A673 (cell line): ENCODE measurements around the gene KIRREL3.

Experiments
- EZH2 ChIP-seq: fragments of 200-600 bp; sonication (generic); IDR thresholded peaks from 2 replicates; pipeline ENCODE4 v1.6.1; 2017; ENCODE audit warnings: borderline replicate concordance, low read depth, mild to moderate bottlenecking, mixed read lengths, antibody characterized with exemption, low read length; ENCODE audit not compliant: poor library complexity, severe bottlenecking
- TF ChIP-seq, protein P1 (sequence below): fragments of 300-800, 200-600 bp; sonication (generic); conservative IDR thresholded peaks from 2 replicates; pipeline ENCODE4 v1.5.1; 2017; ENCODE audit warnings: low read depth, mild to moderate bottlenecking, antibody characterized with exemption, low read length, moderate library complexity, mixed read lengths

DNA sequence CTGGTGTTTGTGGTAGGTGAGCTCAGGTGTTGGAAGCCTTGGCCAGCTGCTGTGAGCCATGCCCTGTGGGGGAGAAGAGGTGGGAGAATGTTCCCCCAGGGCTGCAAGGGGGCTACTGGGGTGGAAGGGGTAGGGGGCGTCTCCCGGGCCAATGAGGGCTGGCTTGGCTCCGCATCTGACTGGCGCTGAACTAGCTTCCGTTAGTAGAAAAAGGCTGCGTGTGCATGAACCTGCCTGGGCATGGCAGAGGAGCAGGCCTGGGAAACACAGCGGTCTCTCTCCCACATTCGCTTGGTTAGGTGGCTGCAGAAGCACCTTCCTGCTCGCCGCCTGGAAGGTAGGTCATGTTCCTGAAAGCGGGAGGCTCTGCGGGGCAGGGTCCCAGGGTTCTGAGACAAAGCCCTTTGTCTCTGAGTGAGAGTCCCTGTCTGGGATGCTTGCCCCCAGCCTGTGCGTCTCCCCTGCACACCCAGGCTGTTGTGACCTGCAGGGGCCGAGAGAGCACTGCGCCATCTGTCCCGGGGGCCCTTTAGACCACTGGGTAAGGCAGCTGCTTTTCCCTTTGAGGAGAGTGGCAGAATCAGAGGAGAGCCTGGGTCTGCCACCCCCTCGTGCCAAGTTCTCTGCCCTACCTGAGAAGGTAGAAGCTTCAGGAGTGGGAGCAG lies 466.3 kb downstream of the KIRREL3 start:
- TF ChIP-seq, protein P1, sequence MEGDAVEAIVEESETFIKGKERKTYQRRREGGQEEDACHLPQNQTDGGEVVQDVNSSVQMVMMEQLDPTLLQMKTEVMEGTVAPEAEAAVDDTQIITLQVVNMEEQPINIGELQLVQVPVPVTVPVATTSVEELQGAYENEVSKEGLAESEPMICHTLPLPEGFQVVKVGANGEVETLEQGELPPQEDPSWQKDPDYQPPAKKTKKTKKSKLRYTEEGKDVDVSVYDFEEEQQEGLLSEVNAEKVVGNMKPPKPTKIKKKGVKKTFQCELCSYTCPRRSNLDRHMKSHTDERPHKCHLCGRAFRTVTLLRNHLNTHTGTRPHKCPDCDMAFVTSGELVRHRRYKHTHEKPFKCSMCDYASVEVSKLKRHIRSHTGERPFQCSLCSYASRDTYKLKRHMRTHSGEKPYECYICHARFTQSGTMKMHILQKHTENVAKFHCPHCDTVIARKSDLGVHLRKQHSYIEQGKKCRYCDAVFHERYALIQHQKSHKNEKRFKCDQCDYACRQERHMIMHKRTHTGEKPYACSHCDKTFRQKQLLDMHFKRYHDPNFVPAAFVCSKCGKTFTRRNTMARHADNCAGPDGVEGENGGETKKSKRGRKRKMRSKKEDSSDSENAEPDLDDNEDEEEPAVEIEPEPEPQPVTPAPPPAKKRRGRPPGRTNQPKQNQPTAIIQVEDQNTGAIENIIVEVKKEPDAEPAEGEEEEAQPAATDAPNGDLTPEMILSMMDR = no peak
- no peak for TF ChIP-seq EZH2
